Measurements from ENCODE around the gene C1orf159. TPM values are rescaled to one million over a fixed set of nuclear protein-coding genes. Genes with fewer than 3 reads are reported as not detected.
A peak's percentile ranks its signal among the peaks of the same experiment; 100 is the strongest.

C1orf159 gene
- total and polyA plus RNA-seq, 2 donors (not counting 1 experiment from before 2014, with no cell fraction given) = 2.6 to 3.3 TPM

DNA sequence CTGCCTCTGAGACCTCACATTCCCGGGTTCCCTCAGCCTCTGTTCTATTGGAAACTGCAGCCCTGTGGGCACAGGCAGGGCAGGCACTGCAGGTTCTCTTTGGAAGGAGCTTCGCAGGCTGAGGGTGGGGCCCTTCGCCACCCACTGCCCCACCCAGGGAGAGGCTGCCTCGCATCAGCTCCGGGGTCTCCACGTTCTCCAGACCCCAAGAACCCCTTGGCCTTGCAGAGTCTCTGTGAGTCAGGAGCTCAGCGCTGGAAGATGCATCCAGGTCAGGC is 8.6 kb upstream of the C1orf159 start:
- Histone ChIP-seq H3K4me3 (replicated peaks in 1 of 4; ENCODE audit: control extremely low read depth in 1 of 4, insufficient read depth in 1 of 4, low read depth in 3 of 4, low read length in 4 of 4) (no peak overlapping the region), H3K9me3 (ENCODE audit: control insufficient read depth, insufficient read depth, low read depth, low read length) (no peaks in the 10 kb centered on the region), H3K27me3 (ENCODE audit: control insufficient read depth, insufficient read depth, low read length) (no peaks in the 10 kb centered on the region), H3K9ac (ENCODE audit: insufficient read depth, low read length) (no peak overlapping the region), H3K27ac (ENCODE audit: insufficient read depth, low read length) (no peak overlapping the region), H3K36me3 (ENCODE audit: control insufficient read depth, insufficient read depth, low read length) (no peaks in the 10 kb centered on the region), H4K20me1 (ENCODE audit: control insufficient read depth, extremely low read depth, insufficient read depth, low read length) (no peaks in the 10 kb centered on the region), H3K4me2 (ENCODE audit: extremely low read depth, insufficient read depth, low read length) (no peak overlapping the region), H2AFZ (ENCODE audit: low read length) (no peak overlapping the region), H3K4me1 (ENCODE audit: control insufficient read depth, extremely low read depth, insufficient read depth, low read length) (no peaks in the 10 kb centered on the region), H3K79me2 (ENCODE audit: control insufficient read depth, insufficient read depth, low read length) (no peaks in the 10 kb centered on the region)
- no peak for TF ChIP-seq EZH2 (IDR thresholded peaks at IDR 0.05; ENCODE audit: low read length, missing control alignments)
- TF ChIP-seq, protein P1, sequence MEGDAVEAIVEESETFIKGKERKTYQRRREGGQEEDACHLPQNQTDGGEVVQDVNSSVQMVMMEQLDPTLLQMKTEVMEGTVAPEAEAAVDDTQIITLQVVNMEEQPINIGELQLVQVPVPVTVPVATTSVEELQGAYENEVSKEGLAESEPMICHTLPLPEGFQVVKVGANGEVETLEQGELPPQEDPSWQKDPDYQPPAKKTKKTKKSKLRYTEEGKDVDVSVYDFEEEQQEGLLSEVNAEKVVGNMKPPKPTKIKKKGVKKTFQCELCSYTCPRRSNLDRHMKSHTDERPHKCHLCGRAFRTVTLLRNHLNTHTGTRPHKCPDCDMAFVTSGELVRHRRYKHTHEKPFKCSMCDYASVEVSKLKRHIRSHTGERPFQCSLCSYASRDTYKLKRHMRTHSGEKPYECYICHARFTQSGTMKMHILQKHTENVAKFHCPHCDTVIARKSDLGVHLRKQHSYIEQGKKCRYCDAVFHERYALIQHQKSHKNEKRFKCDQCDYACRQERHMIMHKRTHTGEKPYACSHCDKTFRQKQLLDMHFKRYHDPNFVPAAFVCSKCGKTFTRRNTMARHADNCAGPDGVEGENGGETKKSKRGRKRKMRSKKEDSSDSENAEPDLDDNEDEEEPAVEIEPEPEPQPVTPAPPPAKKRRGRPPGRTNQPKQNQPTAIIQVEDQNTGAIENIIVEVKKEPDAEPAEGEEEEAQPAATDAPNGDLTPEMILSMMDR (conservative IDR thresholded peaks at IDR 0.05 in 1 of 2, IDR thresholded peaks at IDR 0.05 in 1 of 2; ENCODE audit: low read depth in 1 of 2, low read length in 2 of 2) = no peak
- DNase-seq (ENCODE audit: low read depth in 2 of 2) = no peak

- H3K4me3 ChIP-seq (replicated peaks in 1 of 4; ENCODE audit: control extremely low read depth in 1 of 4, insufficient read depth in 1 of 4, low read depth in 3 of 4, low read length in 4 of 4) = no peak overlapping the region
Measured at GRCh38 chr1:1123581-1124507, 8.0 kb upstream of the C1orf159 start.

DNA sequence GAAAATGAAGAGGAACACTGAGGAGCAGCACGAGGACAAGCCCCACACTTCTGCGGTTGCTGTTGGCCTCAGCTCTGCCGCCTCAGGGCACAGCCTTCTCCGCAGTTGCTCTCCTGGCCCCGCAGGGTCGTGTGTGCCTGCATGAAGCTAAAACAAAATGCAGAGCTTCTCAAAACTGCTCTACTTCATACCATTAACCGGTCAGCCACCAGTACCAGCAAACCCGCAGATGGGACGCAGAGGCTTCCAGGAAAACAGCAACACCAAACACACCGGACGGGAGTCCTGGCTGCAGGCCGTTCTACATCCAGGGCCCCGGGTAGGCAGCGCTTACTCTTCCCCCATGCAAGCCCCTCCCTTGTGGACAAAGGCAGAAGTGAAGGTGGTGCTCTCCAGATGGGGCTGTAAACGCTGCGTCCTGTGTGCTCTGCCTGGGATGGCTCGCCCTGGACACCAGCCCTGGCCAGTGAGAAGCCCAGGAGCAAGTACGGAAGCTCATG is 7.1 kb upstream of the C1orf159 start:
- TF ChIP-seq EZH2 (IDR thresholded peaks at IDR 0.05; ENCODE audit: low read length, missing control alignments) = no peak
- TF ChIP-seq, protein P1 (conservative IDR thresholded peaks at IDR 0.05 in 1 of 2, IDR thresholded peaks at IDR 0.05 in 1 of 2; ENCODE audit: low read depth in 1 of 2, low read length in 2 of 2) = no peak
- H4K20me1 ChIP-seq (ENCODE audit: control insufficient read depth, extremely low read depth, insufficient read depth, low read length) = no peaks in the 10 kb centered on the region

More at GRCh38 chr1:1123581-1124507, 8.0 kb upstream of the C1orf159 start:
- H3K4me2 ChIP-seq (ENCODE audit: extremely low read depth, insufficient read depth, low read length) = no peak overlapping the region
- no peaks in the 10 kb centered on the region for H3K79me2 ChIP-seq (ENCODE audit: control insufficient read depth, insufficient read depth, low read length)
- H4K20me1 ChIP-seq (ENCODE audit: control insufficient read depth, extremely low read depth, insufficient read depth, low read length) = no peaks in the 10 kb centered on the region
- H2AFZ ChIP-seq (ENCODE audit: low read length) = no peak overlapping the region
- no peaks in the 10 kb centered on the region for H3K4me1 ChIP-seq (ENCODE audit: control insufficient read depth, extremely low read depth, insufficient read depth, low read length)
- no peaks in the 10 kb centered on the region for H3K36me3 ChIP-seq (ENCODE audit: control insufficient read depth, insufficient read depth, low read length)
- H3K27ac ChIP-seq (ENCODE audit: insufficient read depth, low read length) = no peak overlapping the region
- H3K9me3 ChIP-seq (ENCODE audit: control insufficient read depth, insufficient read depth, low read depth, low read length) = no peaks in the 10 kb centered on the region
- peak; percentile 37 for TF ChIP-seq EZH2 (IDR thresholded peaks at IDR 0.05; ENCODE audit: low read length, missing control alignments)
- TF ChIP-seq, protein P1 (conservative IDR thresholded peaks at IDR 0.05 in 1 of 2, IDR thresholded peaks at IDR 0.05 in 1 of 2; ENCODE audit: low read depth in 1 of 2, low read length in 2 of 2) = no peak
- DNase-seq (ENCODE audit: low read depth in 2 of 2) = peak; percentile 8 to 9
- no peaks in the 10 kb centered on the region for H3K27me3 ChIP-seq (ENCODE audit: control insufficient read depth, insufficient read depth, low read length)
- no peak overlapping the region for H3K9ac ChIP-seq (ENCODE audit: insufficient read depth, low read length)

More for the DNA sequence above, 7.1 kb upstream of the C1orf159 start:
- Histone ChIP-seq H3K9me3 (ENCODE audit: control insufficient read depth, insufficient read depth, low read depth, low read length) (no peaks in the 10 kb centered on the region), H3K4me3 (replicated peaks in 1 of 4; ENCODE audit: control extremely low read depth in 1 of 4, insufficient read depth in 1 of 4, low read depth in 3 of 4, low read length in 4 of 4) (no peak overlapping the region), H3K27ac (ENCODE audit: insufficient read depth, low read length) (no peak overlapping the region), H2AFZ (ENCODE audit: low read length) (no peak overlapping the region), H3K79me2 (ENCODE audit: control insufficient read depth, insufficient read depth, low read length) (no peaks in the 10 kb centered on the region), H3K9ac (ENCODE audit: insufficient read depth, low read length) (no peak overlapping the region), H3K27me3 (ENCODE audit: control insufficient read depth, insufficient read depth, low read length) (no peaks in the 10 kb centered on the region), H3K36me3 (ENCODE audit: control insufficient read depth, insufficient read depth, low read length) (no peaks in the 10 kb centered on the region), H3K4me2 (ENCODE audit: extremely low read depth, insufficient read depth, low read length) (no peak overlapping the region), H3K4me1 (ENCODE audit: control insufficient read depth, extremely low read depth, insufficient read depth, low read length) (no peaks in the 10 kb centered on the region)
- no peak for DNase-seq (ENCODE audit: low read depth in 2 of 2)
